Measurements from ENCODE around the gene POU3F2.

The POU3F2 gene

DNA sequence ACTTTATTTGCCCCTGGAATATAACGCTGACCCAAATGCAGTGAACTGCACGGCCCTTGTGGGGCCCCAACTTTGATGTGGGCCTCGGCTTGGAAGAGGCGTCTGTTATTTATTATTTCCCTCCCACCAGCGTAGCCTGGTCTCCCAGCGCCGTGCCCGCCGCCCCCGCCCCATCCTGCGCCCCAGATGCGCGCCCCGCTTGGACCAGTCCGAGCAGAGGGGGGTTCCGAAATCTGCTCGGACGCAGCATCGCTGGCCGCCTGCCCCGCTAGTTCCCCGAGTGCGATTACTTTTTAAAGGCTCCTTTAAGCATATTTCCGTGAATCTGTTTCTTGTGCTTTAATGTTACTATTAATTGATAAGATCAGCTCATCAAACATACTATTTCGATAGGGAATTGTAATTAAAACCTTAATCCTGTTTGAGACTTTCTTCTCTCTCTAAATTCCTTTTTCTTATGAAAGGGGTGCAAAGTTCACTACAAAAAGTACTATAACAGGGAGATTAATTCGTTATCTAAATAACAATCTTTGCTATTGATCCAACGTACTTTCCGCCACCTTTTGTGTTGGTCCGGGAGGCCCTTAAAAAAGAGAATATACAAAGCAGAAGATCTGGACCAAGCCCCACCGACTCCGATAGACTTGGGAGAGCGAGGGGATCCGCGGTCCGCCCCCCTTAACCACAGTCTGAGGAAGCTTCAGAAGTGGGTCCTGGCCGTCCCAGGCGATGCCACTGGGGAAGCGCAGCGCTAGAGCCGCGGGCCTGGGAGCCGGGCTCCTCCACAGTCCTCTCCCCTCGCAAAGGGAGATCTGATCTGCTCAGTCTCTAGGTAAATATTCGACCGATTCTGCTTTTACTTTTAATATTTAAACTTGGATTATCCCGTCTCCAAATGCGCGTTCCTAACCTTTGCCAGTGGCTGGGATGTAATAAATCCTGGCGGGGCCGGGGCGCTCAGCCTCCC lies 10.2 kb downstream of the POU3F2 start:
- DNase-seq = no peak

DNA sequence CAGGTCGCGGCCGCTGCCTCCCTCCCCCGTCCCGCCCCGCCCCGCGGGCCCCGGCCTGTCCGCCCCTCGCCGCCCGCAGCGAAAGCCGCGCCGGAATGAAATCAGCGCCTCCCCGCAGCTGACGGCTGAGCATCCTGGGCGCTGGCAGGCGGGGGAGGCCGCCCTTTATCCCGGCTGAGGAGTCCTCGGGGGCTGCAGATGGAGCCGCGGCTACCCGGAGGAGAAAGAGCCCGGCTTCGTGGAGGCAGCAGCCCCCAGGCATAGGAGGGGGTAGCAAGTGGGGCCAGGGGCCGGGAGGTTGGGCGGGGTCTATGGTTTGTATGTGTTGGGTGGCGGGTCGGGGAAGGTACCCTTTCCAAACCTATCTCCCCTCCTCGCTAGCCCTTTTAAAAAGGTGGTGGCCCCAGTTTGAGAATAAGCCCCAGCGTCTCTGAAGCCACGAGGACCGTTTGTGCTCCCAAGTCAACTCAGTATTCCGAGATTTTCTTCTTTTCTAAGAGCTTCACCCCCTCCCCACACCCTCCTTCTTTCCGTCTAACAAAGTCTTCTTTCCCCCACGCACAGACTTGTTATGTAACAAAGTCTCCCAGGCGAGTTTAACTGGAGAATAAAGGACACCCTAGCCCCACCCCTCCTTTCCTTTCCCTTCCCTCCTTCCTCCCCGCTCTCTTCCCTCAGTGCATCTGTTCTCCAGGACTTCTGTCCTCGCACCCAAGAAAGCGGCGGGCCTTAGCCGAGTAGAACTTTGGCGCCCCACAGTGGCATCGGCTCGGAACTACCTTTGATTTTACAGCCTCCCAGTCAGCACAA lies 11.0 kb downstream of the POU3F2 start:
- DNase-seq = peak; percentile 93

DNA sequence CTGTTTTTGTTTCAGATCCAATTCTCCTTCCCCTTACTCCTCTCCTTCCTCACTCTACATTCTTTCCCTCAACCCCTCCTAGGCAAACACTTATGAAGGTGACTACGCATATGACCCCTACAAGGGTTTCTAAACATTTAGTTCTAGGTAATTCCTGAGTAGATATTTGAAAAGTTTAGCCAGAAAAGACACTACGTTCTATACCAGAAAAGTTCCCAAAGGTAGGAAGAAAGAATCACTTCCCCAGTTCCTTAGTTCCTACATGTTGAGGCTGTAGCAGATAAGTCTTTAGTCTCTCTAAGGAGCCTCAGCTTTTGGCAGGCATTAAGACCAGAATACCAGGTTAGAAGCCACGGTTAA lies 11.6 kb downstream of the POU3F2 start:
- no peak for DNase-seq

DNA sequence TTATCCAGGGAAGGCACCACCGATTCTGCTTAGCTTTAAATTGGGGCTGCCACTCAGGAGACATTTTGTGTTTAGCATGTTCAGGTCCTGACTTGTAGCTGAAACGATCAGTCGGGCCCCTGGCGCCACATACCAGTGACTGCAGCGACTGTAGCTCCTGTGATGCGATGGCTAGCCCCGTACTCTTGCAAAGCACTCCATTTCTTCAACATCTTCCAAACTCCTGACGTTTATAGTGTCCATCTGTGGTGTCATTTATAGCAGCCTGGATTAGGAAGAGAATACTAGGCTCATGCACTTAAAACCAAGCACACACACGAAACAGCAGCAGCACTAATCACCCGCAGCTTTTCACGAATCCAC lies 13.0 kb downstream of the POU3F2 start:
- DNase-seq = no peak

DNA sequence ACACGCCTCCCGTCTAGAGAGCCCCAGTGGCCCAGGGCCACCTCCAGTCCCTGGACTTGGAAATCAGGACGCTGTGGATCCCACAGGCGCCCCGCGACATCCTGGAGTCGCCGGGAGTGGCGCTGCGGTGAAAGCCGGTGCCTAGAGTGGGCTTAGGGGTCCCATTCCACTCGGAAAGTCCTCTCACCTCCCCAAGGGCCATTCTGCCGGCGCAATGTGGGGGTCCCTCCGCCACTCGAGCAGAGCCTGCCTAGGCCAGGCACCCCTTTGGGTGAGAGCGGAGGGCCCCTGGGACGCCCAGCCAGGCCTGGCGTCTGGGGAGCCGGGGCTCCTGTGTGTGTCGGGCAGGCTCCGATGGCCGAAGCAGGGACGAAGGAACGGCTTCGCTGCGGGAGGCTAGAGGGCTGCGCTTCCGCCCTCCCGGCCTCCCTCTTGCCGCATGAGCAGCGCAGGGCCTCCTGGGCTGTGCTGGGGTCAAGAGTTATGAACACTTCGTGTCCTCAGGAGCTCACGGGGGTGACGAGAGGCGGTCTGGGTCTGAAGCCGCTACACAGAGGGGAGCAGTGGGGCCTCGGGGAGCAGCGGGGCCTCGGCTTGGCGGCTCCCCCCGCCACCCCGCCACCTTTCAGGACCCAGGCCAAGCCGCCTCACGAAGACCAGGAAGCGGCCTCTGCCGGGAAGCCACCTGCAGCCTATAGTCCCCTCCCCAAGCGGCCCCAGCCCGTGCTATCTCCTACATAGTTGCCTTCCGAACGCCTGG lies 13.6 kb downstream of the POU3F2 start:
- no peak for DNase-seq

DNA sequence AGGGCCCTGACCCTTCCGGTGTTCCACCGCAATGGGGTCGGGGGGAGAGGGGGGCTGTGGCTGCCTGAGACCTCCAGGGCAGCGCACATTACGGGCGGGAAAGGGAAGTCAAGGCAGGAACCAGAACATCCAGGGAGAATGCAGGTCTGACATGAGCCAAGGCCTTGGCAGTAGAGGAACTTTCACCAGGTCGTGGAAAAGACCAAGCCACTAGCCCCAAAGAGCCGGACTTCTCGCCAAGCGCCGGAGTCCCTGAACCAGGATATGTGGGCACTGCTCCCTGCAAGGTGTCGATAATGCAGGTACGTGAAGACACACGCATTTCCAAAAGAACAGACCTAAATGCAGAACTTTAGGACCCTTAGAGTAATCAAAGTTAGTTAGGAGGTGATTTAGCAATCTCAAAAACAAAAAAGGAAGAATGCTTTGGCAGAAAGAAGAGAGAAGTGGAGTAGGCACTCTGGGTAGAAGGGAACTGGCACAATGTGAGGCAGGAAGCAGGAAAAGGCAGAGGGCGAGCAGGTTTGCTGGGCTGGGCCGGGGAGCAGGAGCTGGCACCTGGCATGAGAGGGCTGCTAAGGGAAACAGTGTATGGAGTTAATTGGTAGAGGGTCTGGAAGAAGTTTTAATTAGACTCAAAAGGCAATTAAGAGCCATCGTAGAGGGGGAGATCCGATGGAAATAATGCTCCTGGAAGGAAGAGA lies 14.3 kb downstream of the POU3F2 start:
- DNase-seq = no peak

DNA sequence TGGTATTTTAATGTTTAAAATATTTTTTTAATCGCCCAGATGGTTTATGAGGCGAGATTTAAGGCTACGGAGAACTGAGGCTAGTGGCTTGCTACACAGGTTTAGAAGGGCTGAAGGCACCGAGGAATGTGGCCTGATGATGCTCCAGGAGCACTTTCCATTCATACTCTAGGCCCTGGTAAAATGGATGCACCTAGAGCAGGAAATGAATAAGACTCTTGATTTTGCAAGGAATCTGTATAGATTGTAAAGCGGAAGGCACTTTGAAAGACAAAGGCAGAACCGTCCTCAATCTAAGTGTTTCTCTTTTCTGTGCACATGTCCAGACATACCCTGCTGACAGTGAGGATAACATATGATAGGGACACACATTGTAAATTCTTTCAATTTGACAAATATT lies 30.1 kb downstream of the POU3F2 start:
- no peak for DNase-seq

DNA sequence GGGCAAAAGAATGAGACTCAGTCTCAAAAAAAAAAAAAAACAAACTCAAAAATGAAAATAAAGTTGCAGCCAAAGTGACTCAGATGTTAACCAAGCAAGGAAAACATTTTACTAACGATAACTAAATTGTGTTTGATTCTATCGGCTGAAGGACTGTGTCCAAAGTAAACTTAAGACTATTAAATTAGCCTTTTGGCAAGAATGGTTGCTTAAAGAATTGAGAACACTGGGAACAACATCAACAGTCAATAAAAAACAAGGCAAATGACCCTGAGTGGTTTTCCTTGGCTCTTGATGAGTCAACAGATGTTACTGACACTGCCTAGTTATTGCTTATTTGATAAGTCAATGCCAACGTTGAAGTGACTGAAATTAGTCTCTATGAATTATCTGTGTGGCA lies 36.7 kb downstream of the POU3F2 start:
- no peak for DNase-seq

DNA sequence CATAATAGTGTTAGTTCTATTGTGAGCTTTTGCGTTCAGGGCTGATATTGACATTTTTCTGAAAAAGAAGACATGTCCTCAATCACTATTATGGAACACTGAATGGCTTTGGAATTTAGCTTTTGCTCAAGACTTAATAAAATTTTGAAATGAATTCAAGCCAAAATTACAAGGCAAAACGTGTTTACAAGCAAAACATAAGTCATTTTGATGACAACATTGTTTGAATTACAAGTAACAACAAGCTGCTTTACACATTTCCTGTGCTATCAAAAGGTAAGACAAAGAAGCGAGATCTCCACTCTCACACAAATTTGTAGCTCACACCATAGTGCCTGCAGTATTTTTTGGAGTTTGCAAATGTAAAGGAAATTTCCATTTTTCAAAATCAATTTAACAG lies 37.4 kb downstream of the POU3F2 start:
- DNase-seq = no peak

DNA sequence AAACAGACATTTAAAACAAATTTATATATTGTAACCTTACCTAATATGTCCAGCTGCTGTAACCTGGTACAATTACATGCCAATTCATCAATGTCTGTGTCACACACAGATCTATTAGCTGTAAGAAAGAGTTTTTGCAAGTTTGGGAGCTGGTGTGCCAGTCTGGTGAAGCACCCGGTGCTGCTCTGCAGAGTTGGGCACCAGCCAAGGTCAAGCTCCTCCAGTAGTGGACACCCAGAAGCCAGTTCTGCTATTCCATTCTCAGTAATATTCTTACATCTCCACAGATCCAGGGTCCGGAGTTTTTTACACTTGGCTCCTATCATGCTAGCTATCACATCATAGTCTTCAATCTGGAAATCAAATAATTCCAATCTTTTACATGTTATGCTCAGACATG lies 41.0 kb downstream of the POU3F2 start:
- no peak for DNase-seq

DNA sequence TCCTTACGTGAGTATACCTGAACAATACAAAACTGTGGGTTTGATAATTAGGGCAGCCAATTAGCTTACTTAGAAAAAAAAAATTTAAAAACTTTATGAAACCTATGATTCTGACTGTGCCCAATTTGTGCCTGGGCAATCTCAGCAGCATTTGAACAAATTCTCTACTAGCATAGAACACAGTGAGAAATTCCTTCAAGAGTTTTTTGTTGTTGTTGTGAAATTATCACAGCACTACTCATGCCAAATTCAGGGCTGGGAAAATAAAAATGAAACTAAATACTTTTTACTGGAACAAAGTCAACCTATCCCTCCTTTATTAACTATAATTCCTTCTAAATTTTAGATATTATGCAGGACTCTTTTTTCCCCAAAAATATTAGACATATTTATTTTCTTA lies 42.9 kb downstream of the POU3F2 start:
- DNase-seq = no peak

DNA sequence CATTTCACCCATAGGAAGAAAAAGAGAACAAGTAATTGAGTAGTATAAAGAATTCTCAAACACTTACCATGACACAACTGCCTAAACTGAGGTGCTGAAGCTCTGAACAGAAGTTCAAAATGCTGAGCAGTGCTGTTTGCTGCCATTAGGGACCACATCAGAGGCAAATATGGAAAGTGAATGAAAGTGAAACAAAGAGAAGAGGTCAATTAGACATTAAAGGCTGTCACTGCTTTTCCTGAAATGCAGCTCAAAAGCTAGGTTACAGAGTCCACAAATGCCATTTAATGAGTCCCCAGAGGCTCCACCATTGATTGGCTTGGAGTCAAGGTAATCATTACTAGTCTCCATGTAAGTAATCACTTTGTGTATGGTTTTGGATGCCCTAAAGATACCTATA lies 46.1 kb downstream of the POU3F2 start:
- no peak for DNase-seq

DNA sequence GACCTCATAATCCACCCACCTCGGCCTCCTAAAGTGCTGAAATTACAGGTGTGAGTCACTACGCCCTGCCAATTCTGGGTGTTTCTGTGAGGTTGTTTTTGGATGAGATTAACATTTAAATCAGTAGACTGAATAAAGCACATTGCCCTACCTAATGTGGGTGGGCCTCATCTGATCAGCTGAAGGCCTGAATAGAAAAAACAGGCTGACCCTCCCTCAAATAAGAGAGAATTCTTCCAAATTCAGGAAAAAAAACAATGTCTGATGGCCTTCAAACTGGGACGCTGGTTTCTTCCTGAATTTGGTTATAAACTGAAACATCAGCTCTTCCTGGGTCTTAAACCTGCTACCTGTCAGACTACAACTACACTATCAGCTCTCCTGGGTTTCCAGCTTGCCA lies 51.0 kb downstream of the POU3F2 start:
- DNase-seq = no peak

DNA sequence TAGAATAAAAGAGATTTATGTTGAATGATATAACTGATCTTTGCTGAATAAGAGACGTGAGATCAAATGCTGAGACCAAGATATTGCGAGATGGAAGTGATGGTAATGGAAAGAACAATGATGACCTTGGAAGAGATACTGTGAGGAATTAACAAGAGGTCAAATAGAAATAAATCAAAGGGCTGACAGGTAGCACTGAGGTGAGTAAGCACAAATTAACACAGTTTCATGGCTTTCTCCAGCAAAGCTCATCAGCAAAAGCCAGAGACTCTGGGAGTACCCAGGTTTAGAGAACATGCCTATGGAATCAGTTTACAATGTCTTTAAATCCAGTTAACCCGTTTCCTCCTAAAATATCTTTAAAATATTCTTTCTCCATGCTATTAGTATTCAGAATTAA lies 53.3 kb downstream of the POU3F2 start:
- no peak for DNase-seq
